ENCODE measurements around the gene BPIFB1. TPM values are rescaled to one million over a fixed set of nuclear protein-coding genes. Genes with fewer than 3 reads are reported as not detected.

Gene BPIFB1
- total RNA-seq, 2 donors from 2014 or later = not detected

DNA sequence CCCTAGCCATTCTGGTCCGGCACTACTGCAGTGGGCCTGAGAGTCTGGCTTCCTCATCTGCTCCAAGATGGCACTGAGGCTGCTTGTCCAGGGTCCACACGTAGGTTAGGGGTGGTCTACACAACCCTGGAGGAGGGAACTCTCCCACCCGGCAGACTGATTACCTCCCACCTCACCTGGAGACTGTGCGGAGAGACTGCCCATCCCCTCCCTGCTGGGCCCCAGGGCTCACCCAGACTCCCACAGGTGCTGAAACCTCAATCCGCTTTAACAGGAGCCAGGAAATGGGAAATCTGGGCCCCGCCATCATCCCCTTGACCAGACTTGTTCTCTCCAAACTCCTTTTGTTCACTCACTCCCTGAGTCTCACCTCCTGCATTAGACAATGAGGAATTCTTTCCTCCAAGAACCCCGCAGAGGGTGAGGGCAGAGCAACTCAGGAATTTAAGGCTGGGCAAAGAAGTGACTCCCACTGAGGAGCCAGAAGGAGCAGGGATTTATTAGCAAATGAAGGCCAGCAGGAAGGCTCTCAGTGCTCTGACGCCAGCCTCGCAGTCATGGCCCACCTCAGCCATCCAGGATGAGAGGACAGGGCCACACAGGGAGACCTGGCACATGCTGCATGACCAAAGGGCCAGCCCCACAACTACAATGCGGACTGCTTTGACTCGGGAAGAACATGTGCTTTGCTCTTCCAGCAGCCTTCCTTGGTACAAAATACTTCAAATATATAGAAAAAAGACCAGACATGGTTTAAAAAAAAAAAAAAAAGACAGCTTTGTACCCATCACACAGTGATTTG lies 65.3 kb downstream of the BPIFB1 start:
- no peak for TF ChIP-seq POLR2A (IDR thresholded peaks at IDR 0.05)
- TF ChIP-seq, protein P1, sequence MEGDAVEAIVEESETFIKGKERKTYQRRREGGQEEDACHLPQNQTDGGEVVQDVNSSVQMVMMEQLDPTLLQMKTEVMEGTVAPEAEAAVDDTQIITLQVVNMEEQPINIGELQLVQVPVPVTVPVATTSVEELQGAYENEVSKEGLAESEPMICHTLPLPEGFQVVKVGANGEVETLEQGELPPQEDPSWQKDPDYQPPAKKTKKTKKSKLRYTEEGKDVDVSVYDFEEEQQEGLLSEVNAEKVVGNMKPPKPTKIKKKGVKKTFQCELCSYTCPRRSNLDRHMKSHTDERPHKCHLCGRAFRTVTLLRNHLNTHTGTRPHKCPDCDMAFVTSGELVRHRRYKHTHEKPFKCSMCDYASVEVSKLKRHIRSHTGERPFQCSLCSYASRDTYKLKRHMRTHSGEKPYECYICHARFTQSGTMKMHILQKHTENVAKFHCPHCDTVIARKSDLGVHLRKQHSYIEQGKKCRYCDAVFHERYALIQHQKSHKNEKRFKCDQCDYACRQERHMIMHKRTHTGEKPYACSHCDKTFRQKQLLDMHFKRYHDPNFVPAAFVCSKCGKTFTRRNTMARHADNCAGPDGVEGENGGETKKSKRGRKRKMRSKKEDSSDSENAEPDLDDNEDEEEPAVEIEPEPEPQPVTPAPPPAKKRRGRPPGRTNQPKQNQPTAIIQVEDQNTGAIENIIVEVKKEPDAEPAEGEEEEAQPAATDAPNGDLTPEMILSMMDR (IDR thresholded peaks at IDR 0.05) = no peak
- ATAC-seq (no peak), DNase-seq (no peak)
- Histone ChIP-seq H3K27ac (no peak overlapping the region), H3K4me1 (no peaks in the 10 kb centered on the region), H3K27me3 (no peaks in the 10 kb centered on the region), H3K4me3 (no peak overlapping the region), H3K9me3 (no peaks in the 10 kb centered on the region), H3K36me3 (replicated peaks in 1 of 2; ENCODE audit: insufficient read depth in 1 of 2, low read depth in 2 of 2) (no peaks in the 10 kb centered on the region)
- intact Hi-C loops (cut with DNase I) = no loop called here
- 85 to 92% methylated on average over 10 to 11 of the region's 11 CpGs for WGBS, 2 donors

DNA sequence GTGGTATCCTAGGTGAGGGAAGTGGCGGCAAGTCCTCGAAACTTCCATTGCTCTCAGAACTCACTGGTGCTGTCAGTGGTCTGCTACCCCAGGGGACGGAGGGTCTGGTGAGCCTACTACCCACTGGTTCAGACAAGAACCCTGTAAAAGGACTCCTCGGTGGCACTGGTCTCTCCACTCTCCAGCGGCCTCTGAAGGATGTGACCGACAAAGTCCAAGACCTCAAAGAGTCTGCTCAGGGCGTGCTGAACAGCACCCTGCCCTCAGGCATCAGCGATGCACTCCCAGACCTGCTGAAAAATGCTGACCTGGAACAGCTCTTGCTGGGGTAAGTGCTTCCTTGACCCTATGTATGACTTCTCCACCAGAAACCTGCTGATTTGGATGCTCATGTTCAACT lies 66.5 kb downstream of the BPIFB1 start:
- Histone ChIP-seq H3K27me3 (no peaks in the 10 kb centered on the region), H3K4me1 (no peaks in the 10 kb centered on the region), H3K27ac (no peak overlapping the region), H3K36me3 (replicated peaks in 1 of 2; ENCODE audit: insufficient read depth in 1 of 2, low read depth in 2 of 2) (no peaks in the 10 kb centered on the region), H3K9me3 (no peaks in the 10 kb centered on the region), H3K4me3 (no peak overlapping the region)
- TF ChIP-seq, protein P1 (IDR thresholded peaks at IDR 0.05) = no peak
- no peak for TF ChIP-seq POLR2A (IDR thresholded peaks at IDR 0.05)
- WGBS, 2 donors = 92% methylated on average over 8 of the region's 8 CpGs; no CpG with 5 or more reads in 1 of the 2 donors
- intact Hi-C loops (cut with DNase I) = no loop called here
- no peak for ATAC-seq
- no peak for DNase-seq

DNA sequence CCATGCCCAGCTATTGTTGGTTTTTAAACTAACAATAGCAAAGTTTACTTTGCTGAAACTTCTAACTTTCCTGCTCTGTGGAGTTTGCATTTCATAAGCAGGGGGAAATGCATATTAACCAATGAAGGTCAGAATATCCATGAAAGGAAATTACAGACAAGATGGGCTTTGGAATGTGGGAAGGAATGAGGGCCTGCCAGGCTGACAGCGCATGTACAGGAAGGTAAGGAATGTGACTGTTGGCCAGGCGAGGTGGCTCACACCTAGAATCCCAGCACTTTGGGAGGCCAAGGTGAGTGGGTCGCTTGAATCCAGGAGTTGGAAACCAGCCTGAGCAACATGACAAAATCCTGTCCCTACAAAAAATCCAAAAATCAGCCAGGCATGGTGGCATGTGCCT lies 68.7 kb downstream of the BPIFB1 start:
- no peak overlapping the region for H3K4me3 ChIP-seq
- no peaks in the 10 kb centered on the region for H3K27me3 ChIP-seq
- no peak for ATAC-seq
- no peak for DNase-seq
- no peak overlapping the region for H3K27ac ChIP-seq
- TF ChIP-seq POLR2A (IDR thresholded peaks at IDR 0.05) = no peak
- TF ChIP-seq, protein P1 (IDR thresholded peaks at IDR 0.05) = no peak
- no peaks in the 10 kb centered on the region for H3K4me1 ChIP-seq
- intact Hi-C loops (cut with DNase I) = no loop called here
- no peaks in the 10 kb centered on the region for H3K36me3 ChIP-seq (replicated peaks in 1 of 2; ENCODE audit: insufficient read depth in 1 of 2, low read depth in 2 of 2)
- 62 to 97% methylated on average over 3 of the region's 3 CpGs for WGBS, 2 donors
- H3K9me3 ChIP-seq = no peaks in the 10 kb centered on the region

DNA sequence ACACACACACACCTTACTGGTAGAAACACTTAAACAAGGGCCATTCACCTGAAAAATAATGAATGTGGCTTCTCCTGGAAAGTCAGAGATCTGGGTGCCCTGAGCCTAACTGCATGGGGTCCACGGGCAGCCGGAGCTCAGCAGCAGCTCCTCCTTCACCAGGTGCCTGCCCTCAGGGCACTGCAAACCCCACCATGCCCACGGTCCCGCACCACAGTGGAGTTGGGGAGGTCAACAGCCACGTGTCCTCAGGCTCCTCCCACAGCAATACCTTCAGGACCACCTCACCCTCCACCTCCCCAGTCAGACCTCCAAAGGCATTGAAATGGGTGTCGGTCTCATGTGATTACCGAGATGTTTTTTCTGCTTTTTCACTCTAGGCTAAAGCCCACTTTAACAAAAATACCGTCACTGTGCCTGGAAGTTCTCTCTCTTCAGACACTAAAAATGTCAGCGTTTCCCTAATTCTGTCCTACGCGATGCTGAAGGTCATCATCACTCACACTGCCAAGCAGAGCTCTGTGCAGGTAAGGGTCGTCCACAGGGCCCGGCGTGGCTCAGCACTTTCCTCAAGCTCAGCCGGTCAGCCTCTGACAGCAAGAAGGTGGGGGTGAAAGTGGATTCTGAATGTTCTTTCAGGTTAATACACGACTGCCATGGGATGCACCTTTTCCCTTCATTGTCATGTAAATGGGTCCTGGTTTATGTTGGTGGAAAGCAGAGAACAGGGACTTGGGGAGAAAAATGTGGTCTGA lies 69.4 kb downstream of the BPIFB1 start:
- TF ChIP-seq, protein P1 (IDR thresholded peaks at IDR 0.05) = no peak
- no peak for TF ChIP-seq POLR2A (IDR thresholded peaks at IDR 0.05)
- 80 to 83% methylated on average over 12 to 16 of the region's 16 CpGs for WGBS, 2 donors
- no peak overlapping the region for H3K27ac ChIP-seq
- no peak for ATAC-seq
- no peaks in the 10 kb centered on the region for H3K27me3 ChIP-seq
- no peaks in the 10 kb centered on the region for H3K36me3 ChIP-seq (replicated peaks in 1 of 2; ENCODE audit: insufficient read depth in 1 of 2, low read depth in 2 of 2)
- DNase-seq = no peak
- no peaks in the 10 kb centered on the region for H3K9me3 ChIP-seq
- no peak overlapping the region for H3K4me3 ChIP-seq
- H3K4me1 ChIP-seq = no peaks in the 10 kb centered on the region
- intact Hi-C loops (cut with DNase I) = no loop called here
